GM19455 (cell line): ENCODE data around the gene VPS26C.
"Not testable (repeated sequence)": the region's sequence is repeated elsewhere in the genome, so short reads cannot be mapped to it uniquely, and the experiment has no call there.

Source experiments
- ATAC-seq: cut with Tn5 transposase; IDR thresholded peaks from one replicate; pipeline ENCODE4 v1.9.1; 2021; ENCODE audit not compliant: unreplicated experiment

The VPS26C gene

GRCh38 chr21:37231671-37232070 lies 35.5 kb downstream of the VPS26C start:
- no peak for ATAC-seq

- ATAC-seq: no peak
Observed at GRCh38 chr21:37231249-37231645, 35.9 kb downstream of the VPS26C start.

GRCh38 chr21:37230632-37231248 lies 36.4 kb downstream of the VPS26C start:
- ATAC-seq: no peak

- no peak for ATAC-seq
Observed at GRCh38 chr21:37228003-37228400, 39.1 kb downstream of the VPS26C start.

- ATAC-seq: no peak
Observed at GRCh38 chr21:37227071-37228002, 39.8 kb downstream of the VPS26C start.

- ATAC-seq: no peak
Observed at GRCh38 chr21:37226041-37226920, 40.9 kb downstream of the VPS26C start.

GRCh38 chr21:37224861-37225839 lies 42.0 kb downstream of the VPS26C start:
- no peak for ATAC-seq

- ATAC-seq: no peak
Observed at GRCh38 chr21:37223804-37224345, 43.3 kb downstream of the VPS26C start.

GRCh38 chr21:37222248-37222647 lies 44.9 kb downstream of the VPS26C start:
- ATAC-seq: not testable (repeated sequence)

- ATAC-seq: peak; percentile 92
Observed at GRCh38 chr21:37220981-37221664, 46.0 kb downstream of the VPS26C start.

GRCh38 chr21:37220433-37220980 lies 46.6 kb downstream of the VPS26C start:
- ATAC-seq: peak; percentile 49

- ATAC-seq: no peak
Observed at GRCh38 chr21:37219761-37220432, 47.2 kb downstream of the VPS26C start.

GRCh38 chr21:37214952-37215351 lies 52.2 kb downstream of the VPS26C start:
- no peak for ATAC-seq

- no peak for ATAC-seq
Observed at GRCh38 chr21:37210799-37211198, 56.3 kb downstream of the VPS26C start.

- no peak for ATAC-seq
Observed at GRCh38 chr21:37210130-37210529, 57.0 kb downstream of the VPS26C start.

- ATAC-seq: peak; percentile 22
Observed at GRCh38 chr21:37208741-37209225, 58.4 kb downstream of the VPS26C start.

- peak; percentile 50 for ATAC-seq
Observed at GRCh38 chr21:37208056-37208721, 58.9 kb downstream of the VPS26C start.
